Measurements from ENCODE around the gene ATP2B1. TPM values are rescaled to one million over a fixed set of nuclear protein-coding genes. Genes with fewer than 3 reads are reported as not detected.
"Not testable (repeated sequence)": the region's sequence is repeated elsewhere in the genome, so short reads cannot be mapped to it uniquely, and the experiment has no call there.

Gene ATP2B1
- total RNA-seq, 1 donor from 2014 or later: 21.4 TPM

GRCh38 chr12:89709157-89709994 lies 738 bp upstream of the ATP2B1 start:
- no peaks in the 10 kb centered on the region for H3K9me3 Mint-ChIP-seq
- DNase-seq (ENCODE audit: low spot score): peak; percentile 97

GRCh38 chr12:89707703-89708564 lies 704 bp downstream of the ATP2B1 start:
- intact Hi-C loops (cut with micrococcal nuclease): loop anchor here (2.0 to 5.0 kb wide), 9 partner anchors 46 to 1673 kb away; a partner anchor contains a TSS
- peaks cover 31% of the 10 kb centered on the region for H3K4me1 Mint-ChIP-seq (ENCODE audit: low read depth)
- peak; percentile 25 for DNase-seq (ENCODE audit: low spot score)
- peak overlapping the region; percentile 84 for H3K27ac Mint-ChIP-seq
- peak overlapping the region; percentile 94 for H3K4me3 Mint-ChIP-seq
- H3K36me3 Mint-ChIP-seq (ENCODE audit: low read depth): peaks cover 2% of the 10 kb centered on the region
- peaks cover 31% of the 10 kb centered on the region for H3K27me3 Mint-ChIP-seq (ENCODE audit: insufficient read depth)
- H3K9me3 Mint-ChIP-seq: no peaks in the 10 kb centered on the region

More at GRCh38 chr12:89709157-89709994, 738 bp upstream of the ATP2B1 start:
- H3K4me3 Mint-ChIP-seq: peak overlapping the region; percentile 81
- intact Hi-C loops (cut with micrococcal nuclease): loop anchor here (1.0 to 5.0 kb wide), 18 partner anchors 47 to 1675 kb away; partner anchors contain the start of genes DUSP6 and POC1B
- peak overlapping the region; percentile 91 for H3K27ac Mint-ChIP-seq
- peaks cover 26% of the 10 kb centered on the region for H3K4me1 Mint-ChIP-seq (ENCODE audit: low read depth)
- H3K36me3 Mint-ChIP-seq (ENCODE audit: low read depth): peaks cover 2% of the 10 kb centered on the region
- peaks cover 31% of the 10 kb centered on the region for H3K27me3 Mint-ChIP-seq (ENCODE audit: insufficient read depth)

GRCh38 chr12:89706986-89707702 lies 1.5 kb downstream of the ATP2B1 start:
- no peak for DNase-seq (ENCODE audit: low spot score)
- H3K4me1 Mint-ChIP-seq (ENCODE audit: low read depth): peaks cover 31% of the 10 kb centered on the region
- intact Hi-C loops (cut with micrococcal nuclease): loop anchor here (5.0 kb wide), 3 partner anchors 45 to 665 kb away; no protein-coding TSS in a partner anchor
- H3K27me3 Mint-ChIP-seq (ENCODE audit: insufficient read depth): peaks cover 27% of the 10 kb centered on the region
- H3K4me3 Mint-ChIP-seq: peak overlapping the region; percentile 94
- no peaks in the 10 kb centered on the region for H3K9me3 Mint-ChIP-seq
- peak overlapping the region; percentile 84 for H3K27ac Mint-ChIP-seq
- H3K36me3 Mint-ChIP-seq (ENCODE audit: low read depth): peaks cover 2% of the 10 kb centered on the region

GRCh38 chr12:89706551-89706950 lies 2.1 kb downstream of the ATP2B1 start:
- peaks cover 31% of the 10 kb centered on the region for H3K4me1 Mint-ChIP-seq (ENCODE audit: low read depth)
- H3K27me3 Mint-ChIP-seq (ENCODE audit: insufficient read depth): peaks cover 21% of the 10 kb centered on the region
- no peak for DNase-seq (ENCODE audit: low spot score)
- peaks cover 2% of the 10 kb centered on the region for H3K36me3 Mint-ChIP-seq (ENCODE audit: low read depth)
- intact Hi-C loops (cut with micrococcal nuclease): loop anchor here (5.0 kb wide), 3 partner anchors 44 to 664 kb away; no protein-coding TSS in a partner anchor
- no peaks in the 10 kb centered on the region for H3K9me3 Mint-ChIP-seq
- H3K27ac Mint-ChIP-seq: no peak overlapping the region
- peak overlapping the region; percentile 94 for H3K4me3 Mint-ChIP-seq

GRCh38 chr12:89704457-89704856 lies 4.2 kb downstream of the ATP2B1 start:
- Mint-ChIP-seq H3K4me3 (no peak overlapping the region), H3K9me3 (no peaks in the 10 kb centered on the region), H3K4me1 (ENCODE audit: low read depth) (peaks cover 31% of the 10 kb centered on the region), H3K27me3 (ENCODE audit: insufficient read depth) (peaks cover 6% of the 10 kb centered on the region), H3K27ac (no peak overlapping the region), H3K36me3 (ENCODE audit: low read depth) (peaks cover 2% of the 10 kb centered on the region)
- DNase-seq (ENCODE audit: low spot score): no peak
- intact Hi-C loops (cut with micrococcal nuclease): no loop called here

GRCh38 chr12:89703768-89704167 lies 4.9 kb downstream of the ATP2B1 start:
- Mint-ChIP-seq H3K4me3 (no peak overlapping the region), H3K9me3 (no peaks in the 10 kb centered on the region), H3K36me3 (ENCODE audit: low read depth) (peaks cover 2% of the 10 kb centered on the region), H3K27ac (no peak overlapping the region), H3K4me1 (ENCODE audit: low read depth) (peaks cover 31% of the 10 kb centered on the region), H3K27me3 (ENCODE audit: insufficient read depth) (peaks cover 6% of the 10 kb centered on the region)
- intact Hi-C loops (cut with micrococcal nuclease): no loop called here
- no peak for DNase-seq (ENCODE audit: low spot score)

GRCh38 chr12:89702503-89702902 lies 6.1 kb downstream of the ATP2B1 start:
- intact Hi-C loops (cut with micrococcal nuclease): no loop called here
- peaks cover 6% of the 10 kb centered on the region for H3K27me3 Mint-ChIP-seq (ENCODE audit: insufficient read depth)
- peaks cover 27% of the 10 kb centered on the region for H3K4me1 Mint-ChIP-seq (ENCODE audit: low read depth)
- DNase-seq (ENCODE audit: low spot score): no peak
- no peak overlapping the region for H3K4me3 Mint-ChIP-seq
- no peak overlapping the region for H3K27ac Mint-ChIP-seq
- H3K9me3 Mint-ChIP-seq: no peaks in the 10 kb centered on the region
- H3K36me3 Mint-ChIP-seq (ENCODE audit: low read depth): peaks cover 2% of the 10 kb centered on the region

- intact Hi-C loops (cut with micrococcal nuclease): no loop called here
- no peaks in the 10 kb centered on the region for H3K9me3 Mint-ChIP-seq
Observed at GRCh38 chr12:89701606-89702206, 6.9 kb downstream of the ATP2B1 start.

GRCh38 chr12:89700191-89700810 lies 8.3 kb downstream of the ATP2B1 start:
- H3K27ac Mint-ChIP-seq: no peak overlapping the region
- peaks cover 2% of the 10 kb centered on the region for H3K36me3 Mint-ChIP-seq (ENCODE audit: low read depth)
- H3K27me3 Mint-ChIP-seq (ENCODE audit: insufficient read depth): no peaks in the 10 kb centered on the region
- intact Hi-C loops (cut with micrococcal nuclease): no loop called here
- H3K4me1 Mint-ChIP-seq (ENCODE audit: low read depth): peaks cover 14% of the 10 kb centered on the region
- no peak overlapping the region for H3K4me3 Mint-ChIP-seq
- no peak for DNase-seq (ENCODE audit: low spot score)
- no peaks in the 10 kb centered on the region for H3K9me3 Mint-ChIP-seq

More at GRCh38 chr12:89701606-89702206, 6.9 kb downstream of the ATP2B1 start:
- Mint-ChIP-seq H3K4me1 (ENCODE audit: low read depth) (peaks cover 19% of the 10 kb centered on the region), H3K27ac (no peak overlapping the region), H3K4me3 (no peak overlapping the region), H3K27me3 (ENCODE audit: insufficient read depth) (peaks cover 6% of the 10 kb centered on the region), H3K36me3 (ENCODE audit: low read depth) (peaks cover 2% of the 10 kb centered on the region)
- DNase-seq (ENCODE audit: low spot score): no peak

- DNase-seq (ENCODE audit: low spot score): no peak
- Mint-ChIP-seq H3K27me3 (ENCODE audit: insufficient read depth) (no peaks in the 10 kb centered on the region), H3K27ac (no peak overlapping the region), H3K4me3 (no peak overlapping the region), H3K9me3 (no peaks in the 10 kb centered on the region), H3K36me3 (ENCODE audit: low read depth) (no peaks in the 10 kb centered on the region), H3K4me1 (ENCODE audit: low read depth) (peaks cover 12% of the 10 kb centered on the region)
- intact Hi-C loops (cut with micrococcal nuclease): no loop called here
Observed at GRCh38 chr12:89698607-89699006, 10.0 kb downstream of the ATP2B1 start.

- H3K4me1 Mint-ChIP-seq (ENCODE audit: low read depth); H3K27me3 Mint-ChIP-seq (ENCODE audit: insufficient read depth); intact Hi-C loops (cut with micrococcal nuclease); H3K27ac Mint-ChIP-seq; DNase-seq (ENCODE audit: low spot score); H3K36me3 Mint-ChIP-seq (ENCODE audit: low read depth); H3K4me3 Mint-ChIP-seq; H3K9me3 Mint-ChIP-seq: not testable (repeated sequence)
Observed at GRCh38 chr12:89697728-89698127, 10.9 kb downstream of the ATP2B1 start.

- H3K27ac Mint-ChIP-seq: no peak overlapping the region
- H3K4me3 Mint-ChIP-seq: no peak overlapping the region
- H3K4me1 Mint-ChIP-seq (ENCODE audit: low read depth): peaks cover 8% of the 10 kb centered on the region
- intact Hi-C loops (cut with micrococcal nuclease): no loop called here
- no peaks in the 10 kb centered on the region for H3K36me3 Mint-ChIP-seq (ENCODE audit: low read depth)
- no peaks in the 10 kb centered on the region for H3K9me3 Mint-ChIP-seq
- no peaks in the 10 kb centered on the region for H3K27me3 Mint-ChIP-seq (ENCODE audit: insufficient read depth)
- DNase-seq (ENCODE audit: low spot score): no peak
Observed at GRCh38 chr12:89697296-89697695, 11.3 kb downstream of the ATP2B1 start.

All from activated T-helper 1 cell treated with anti-CD3 and anti-CD28 coated beads, Interleukin-12 subunit alpha, Interleukin-12 subunit beta, Interleukin-2, Interleukin-4 antibody, amounts not matched to agents 30 ng/mL and 10 ng/mL and 1 ng/mL, durations not matched to agents 14 hours and 24 hours and 36 hours (primary cell).